Suprapubic skin (tissue), 3 donors: Measurements from ENCODE around the gene EXD3.

Experiments used
- EP300 ChIP-seq: sonication (generic); formaldehyde crosslinking; IDR thresholded peaks from one replicate; pipeline ENCODE4 v1.6.1; 2017; ENCODE audit warnings: antibody characterized with exemption
- POLR2A ChIP-seq, 2 donors: fragments of 450-650 bp; IDR thresholded peaks; one replicate each; pipeline ENCODE4 v1.6.1; 2017; ENCODE audit warnings: antibody characterized with exemption in 2 of 2, mild to moderate bottlenecking in 2 of 2, moderate library complexity in 2 of 2
- TF ChIP-seq, protein P1 (sequence below), 2 donors: fragments of 200-600 bp in 1 of 2; fragments of 450-650 bp in 1 of 2; sonication (generic) in 1 of 2; IDR thresholded peaks; one replicate each; pipeline ENCODE4 v1.5.1; 2016 to 2019; ENCODE audit warnings: antibody characterized with exemption in 2 of 2, mild to moderate bottlenecking in 1 of 2, moderate library complexity in 1 of 2

GRCh38 chr9:137315581-137316011 lies 107.4 kb downstream of the EXD3 start:
- TF ChIP-seq, protein P1, sequence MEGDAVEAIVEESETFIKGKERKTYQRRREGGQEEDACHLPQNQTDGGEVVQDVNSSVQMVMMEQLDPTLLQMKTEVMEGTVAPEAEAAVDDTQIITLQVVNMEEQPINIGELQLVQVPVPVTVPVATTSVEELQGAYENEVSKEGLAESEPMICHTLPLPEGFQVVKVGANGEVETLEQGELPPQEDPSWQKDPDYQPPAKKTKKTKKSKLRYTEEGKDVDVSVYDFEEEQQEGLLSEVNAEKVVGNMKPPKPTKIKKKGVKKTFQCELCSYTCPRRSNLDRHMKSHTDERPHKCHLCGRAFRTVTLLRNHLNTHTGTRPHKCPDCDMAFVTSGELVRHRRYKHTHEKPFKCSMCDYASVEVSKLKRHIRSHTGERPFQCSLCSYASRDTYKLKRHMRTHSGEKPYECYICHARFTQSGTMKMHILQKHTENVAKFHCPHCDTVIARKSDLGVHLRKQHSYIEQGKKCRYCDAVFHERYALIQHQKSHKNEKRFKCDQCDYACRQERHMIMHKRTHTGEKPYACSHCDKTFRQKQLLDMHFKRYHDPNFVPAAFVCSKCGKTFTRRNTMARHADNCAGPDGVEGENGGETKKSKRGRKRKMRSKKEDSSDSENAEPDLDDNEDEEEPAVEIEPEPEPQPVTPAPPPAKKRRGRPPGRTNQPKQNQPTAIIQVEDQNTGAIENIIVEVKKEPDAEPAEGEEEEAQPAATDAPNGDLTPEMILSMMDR (IDR thresholded peaks at IDR 0.05), result no peak
- TF ChIP-seq EP300 (no peak), POLR2A (IDR thresholded peaks at IDR 0.05) (no peak)
